GM12878 (cell line): ENCODE measurements around the gene TRIM13. TPM values are rescaled to one million over a fixed set of nuclear protein-coding genes. Genes with fewer than 3 reads are reported as not detected.

ENCODE experiments used
- ATAC-seq: fragments of 200-7000 bp; cut with Tn5 transposase; 3 replicates; pipeline ENCODE4 v1.9.1; 2020; ENCODE audit warnings: mild to moderate bottlenecking, moderate library complexity
- BruUV-seq: library from RNA; stranded (reverse); fragments of 400-500 nt; replicated peaks from 2 replicates; lab custom pipeline; 2021; lab: Mats Ljungman, UMichigan
- CTCF ChIA-PET: fragments of 300-600 bp; sonication (Branson Sonifier 250); formaldehyde crosslinking; extraction: SDS; loops from one replicate; lab custom pipeline; 2021; ENCODE audit warnings: inconsistent platforms; lab: Yijun Ruan, JAX
- POLR2A ChIA-PET: fragments of 350-600 bp; formaldehyde crosslinking; extraction: SDS; loops from one replicate; lab custom pipeline; 2021; ENCODE audit warnings: inconsistent platforms; lab: Charles Lee
- RAD21 ChIA-PET: fragments of 300-600 bp; sonication (Branson Sonifier 250); formaldehyde crosslinking; loops from one replicate; lab custom pipeline; 2023; ENCODE audit warnings: antibody characterized with exemption; ENCODE audit not compliant: unreplicated experiment; lab: Charles Lee
- SMC1A ChIA-PET: fragments of 300-600 bp; sonication (Branson Sonifier 250); formaldehyde crosslinking; loops from one replicate; lab custom pipeline; 2023; ENCODE audit not compliant: unreplicated experiment, uncharacterized antibody; lab: Charles Lee
- DNase-seq: peaks from one replicate; pipeline ENCODE4 v3.0.0-alpha.2; 2011; ENCODE audit warnings: low read depth, low spot score
- FAIRE-seq: peaks from 3 replicates; lab custom pipeline; 2011; peaks lifted over from hg19 to GRCh38; lab: Jason Lieb, UNC
- H2AFZ ChIP-seq: 2 replicates; pipeline ENCODE4 v1.6.0; 2011; ENCODE audit warnings: low read depth, low read length, control low read depth; ENCODE audit not compliant: control insufficient read depth
- H3K27ac ChIP-seq: 2 replicates; pipeline ENCODE4 v1.5.1; 2011; ENCODE audit warnings: control low read depth; ENCODE audit not compliant: control insufficient read depth, insufficient read depth
- H3K27me3 ChIP-seq, 2 experiments: replicated peaks in 1 of 2; 2 replicates each; pipeline versions ENCODE4 v1.6.0 to v1.6.1; 2011; ENCODE audit warnings: low read length in 1 of 2; ENCODE audit not compliant: control insufficient read depth in 2 of 2, insufficient read depth in 2 of 2
- H3K36me3 ChIP-seq, 2 experiments: 2 replicates each; pipeline ENCODE4 v1.5.1; 2011; ENCODE audit warnings: low read length in 1 of 2; ENCODE audit not compliant: control insufficient read depth in 2 of 2, insufficient read depth in 2 of 2
- H3K4me1 ChIP-seq: 2 replicates; pipeline ENCODE4 v1.6.1; 2011; ENCODE audit warnings: mild to moderate bottlenecking, low read length, moderate library complexity, mixed read lengths; ENCODE audit not compliant: control insufficient read depth, insufficient read depth
- H3K4me2 ChIP-seq: 2 replicates; pipeline ENCODE4 v1.6.0; 2011; ENCODE audit warnings: control low read depth; ENCODE audit not compliant: control insufficient read depth, insufficient read depth
- H3K4me3 ChIP-seq: fragments of 200-600 bp; sonication (generic); 2 replicates; pipeline ENCODE4 v1.5.1; 2016
- H3K79me2 ChIP-seq: 2 replicates; pipeline ENCODE4 v1.6.0; 2011; ENCODE audit warnings: low read length; ENCODE audit not compliant: control insufficient read depth, insufficient read depth
- H3K9ac ChIP-seq: 2 replicates; pipeline ENCODE4 v1.8.0; 2011; ENCODE audit warnings: low read length, control low read depth, mixed read lengths; ENCODE audit not compliant: control insufficient read depth, insufficient read depth
- H3K9me3 ChIP-seq: replicated peaks from 3 replicates; pipeline ENCODE4 v1.5.1; 2011; ENCODE audit warnings: mild to moderate bottlenecking, low read length; ENCODE audit not compliant: control insufficient read depth, insufficient read depth
- H4K20me1 ChIP-seq: 2 replicates; pipeline ENCODE4 v1.6.0; 2011; ENCODE audit not compliant: control insufficient read depth, insufficient read depth
- HDAC2 ChIP-seq: fragments of 200-600 bp; sonication (generic); IDR thresholded peaks from 2 replicates; pipeline ENCODE4 v1.6.1; 2017
- MXI1 ChIP-seq: fragments of 150-350 bp; IDR thresholded peaks from 2 replicates; pipeline ENCODE4 v1.6.1; 2011; ENCODE audit warnings: low read depth, mild to moderate bottlenecking, inconsistent platforms, low read length, improper control_type of control experiment
- YY1 ChIP-seq: IDR thresholded peaks from 2 replicates; pipeline ENCODE4 v1.6.1; 2011; ENCODE audit warnings: low read depth, mild to moderate bottlenecking, low read length
- ZBTB40 ChIP-seq: fragments of 450-650 bp; IDR thresholded peaks from 2 replicates; pipeline ENCODE4 v1.6.1; 2016; ENCODE audit warnings: mild to moderate bottlenecking, moderate library complexity, borderline replicate concordance
- ZNF24 ChIP-seq: fragments of 450-650 bp; IDR thresholded peaks from 2 replicates; pipeline ENCODE4 v1.6.1; 2017; ENCODE audit warnings: antibody characterized with exemption, mild to moderate bottlenecking
- WGBS: methylation state at CpG from one replicate; pipeline ENCODE4 v1.1.6; 2016; ENCODE audit warnings: low lambda C conversion rate; ENCODE audit not compliant: insufficient replicate concordance, insufficient coverage; ENCODE audit errors: missing lambda C conversion rate; 5-methylcytosine and 5-hydroxymethylcytosine counted together
- in situ Hi-C: fragments of 300-500 bp; cut with MboI; formaldehyde crosslinking; loops from 9 replicates; pipeline ENCODE4 v1.14.3; 2018; ENCODE audit warnings: mixed read lengths
- intact Hi-C: fragments of 100-400 bp; cut with micrococcal nuclease; formaldehyde crosslinking; loops from one replicate; pipeline ENCODE4 v1.14.2; 2022; ENCODE audit not compliant: unreplicated experiment
- polyA plus RNA-seq, 11 experiments: library from polyadenylated mRNA; depleted of rRNA in 4 of 11; unstranded in 6 of 11; stranded (reverse) in 5 of 11; fragments of >200 nt; fragmentation: Nextera tagmentation in 4 of 11; fragmentation: Illumina TruSeq in 1 of 11; extraction: Ambion mirVana in 4 of 11; extraction: Trizol in 1 of 11; gene quantifications; 1 replicate in 1 of 11; 2 replicates in 10 of 11; pipeline versions ENCODE4 v1.2.1 to v1.2.3, GENCODE V29; 2011 to 2016; ENCODE audit warnings: inconsistent platforms in 2 of 11, missing spikeins in 2 of 11, low read depth in 1 of 11
- total RNA-seq, 4 experiments: library from RNA; depleted of rRNA in 3 of 4; stranded (reverse); fragments of >200 nt in 3 of 4; fragmentation: Illumina TruSeq in 1 of 4; extraction: Trizol in 1 of 4; gene quantifications; 2 replicates each; pipeline versions ENCODE4 v1.2.1 to v1.2.3, GENCODE V29; 2013 to 2021
- TF ChIP-seq, protein P1 (sequence below): IDR thresholded peaks from 2 replicates; pipeline ENCODE4 v1.6.1; 2012; ENCODE audit warnings: low read length, inconsistent platforms

Gene TRIM13
- total and polyA plus RNA-seq, 10 of the 15 experiments (the other 5 are each of a cell fraction or from before 2014, with no cell fraction given) = 15.4 to 33.8 (median 21.0) TPM

GRCh38 chr13:49998714-49999624, 2.1 kb downstream of the TRIM13 start (continued):
- TF ChIP-seq, protein P1, sequence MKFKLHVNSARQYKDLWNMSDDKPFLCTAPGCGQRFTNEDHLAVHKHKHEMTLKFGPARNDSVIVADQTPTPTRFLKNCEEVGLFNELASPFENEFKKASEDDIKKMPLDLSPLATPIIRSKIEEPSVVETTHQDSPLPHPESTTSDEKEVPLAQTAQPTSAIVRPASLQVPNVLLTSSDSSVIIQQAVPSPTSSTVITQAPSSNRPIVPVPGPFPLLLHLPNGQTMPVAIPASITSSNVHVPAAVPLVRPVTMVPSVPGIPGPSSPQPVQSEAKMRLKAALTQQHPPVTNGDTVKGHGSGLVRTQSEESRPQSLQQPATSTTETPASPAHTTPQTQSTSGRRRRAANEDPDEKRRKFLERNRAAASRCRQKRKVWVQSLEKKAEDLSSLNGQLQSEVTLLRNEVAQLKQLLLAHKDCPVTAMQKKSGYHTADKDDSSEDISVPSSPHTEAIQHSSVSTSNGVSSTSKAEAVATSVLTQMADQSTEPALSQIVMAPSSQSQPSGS = no peak

DNA sequence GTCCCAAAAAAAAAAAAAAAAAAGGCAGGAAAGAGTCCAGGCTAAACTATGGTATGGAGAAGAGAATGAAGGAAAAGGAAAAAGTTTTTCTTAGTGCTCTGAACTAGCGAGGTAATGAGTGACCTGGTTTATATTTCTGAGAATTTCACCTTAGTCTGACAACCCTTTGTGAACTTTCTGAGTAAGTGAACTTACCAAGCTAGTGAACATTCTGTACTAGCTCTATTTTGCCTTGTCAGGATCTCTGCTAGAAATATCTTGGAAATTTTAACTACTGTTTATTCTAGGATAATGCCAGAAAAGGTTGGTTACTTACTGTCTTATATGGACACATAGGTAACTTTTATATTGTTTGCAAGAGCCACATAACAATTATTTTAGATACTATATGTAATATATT, 4.4 kb downstream of the TRIM13 start:
- Histone ChIP-seq H3K9ac (no peak overlapping the region), H3K27me3 (no peaks in the 10 kb centered on the region), H3K27ac (no peak overlapping the region), H3K79me2 (peaks cover 52% of the 10 kb centered on the region), H2AFZ (no peak overlapping the region), H3K36me3 (peaks cover 0 to 14% of the 10 kb centered on the region in 2 experiments; a peak in 1 of 4 replicates), H3K9me3 (no peaks in the 10 kb centered on the region; the same call in 2 of the 3 replicates), H3K4me2 (no peak overlapping the region), H3K4me3 (no peak overlapping the region), H3K4me1 (peaks cover 2% of the 10 kb centered on the region; the same call in 1 of the 2 replicates), H4K20me1 (no peaks in the 10 kb centered on the region)
- CTCF ChIA-PET = interaction anchor here (1.3 to 6.4 kb wide), 2 partner anchors 9 to 79 kb away, joined by 3 to 159 read pairs; no protein-coding TSS in a partner anchor
- BruUV-seq = no TSS peak
- DNase-seq = no peak
- TF ChIP-seq ZNF24 (no peak), YY1 (no peak), ZBTB40 (no peak), HDAC2 (no peak), MXI1 (no peak)
- in situ Hi-C loops (no loop called here), intact Hi-C loops (no loop called here)
- RAD21 ChIA-PET = interaction anchor here (1.0 to 6.5 kb wide), 2 partner anchors 79 to 800 kb away, joined by 3 to 175 read pairs; no protein-coding TSS in a partner anchor
- no peak for FAIRE-seq
- POLR2A ChIA-PET = interaction anchor here (0.7 kb wide), 1 partner anchor 463 kb away, joined by 3 read pairs; no protein-coding TSS in a partner anchor
- SMC1A ChIA-PET = interaction anchor here (1.0 to 3.0 kb wide), 4 partner anchors 13 to 805 kb away, joined by 3 to 10 read pairs (median 6); no protein-coding TSS in a partner anchor
- no peak for ATAC-seq
- 55% methylated on average over 1 of the region's 1 CpG for WGBS
